GM18873 (cell line): ENCODE measurements around the gene CRELD2.

ENCODE experiments used
- ATAC-seq: cut with Tn5 transposase; IDR thresholded peaks from one replicate; pipeline ENCODE4 v1.9.1; 2021; ENCODE audit warnings: mild to moderate bottlenecking, moderate library complexity, moderate number of reproducible peaks; ENCODE audit not compliant: unreplicated experiment, low FRiP score

CRELD2 gene

DNA sequence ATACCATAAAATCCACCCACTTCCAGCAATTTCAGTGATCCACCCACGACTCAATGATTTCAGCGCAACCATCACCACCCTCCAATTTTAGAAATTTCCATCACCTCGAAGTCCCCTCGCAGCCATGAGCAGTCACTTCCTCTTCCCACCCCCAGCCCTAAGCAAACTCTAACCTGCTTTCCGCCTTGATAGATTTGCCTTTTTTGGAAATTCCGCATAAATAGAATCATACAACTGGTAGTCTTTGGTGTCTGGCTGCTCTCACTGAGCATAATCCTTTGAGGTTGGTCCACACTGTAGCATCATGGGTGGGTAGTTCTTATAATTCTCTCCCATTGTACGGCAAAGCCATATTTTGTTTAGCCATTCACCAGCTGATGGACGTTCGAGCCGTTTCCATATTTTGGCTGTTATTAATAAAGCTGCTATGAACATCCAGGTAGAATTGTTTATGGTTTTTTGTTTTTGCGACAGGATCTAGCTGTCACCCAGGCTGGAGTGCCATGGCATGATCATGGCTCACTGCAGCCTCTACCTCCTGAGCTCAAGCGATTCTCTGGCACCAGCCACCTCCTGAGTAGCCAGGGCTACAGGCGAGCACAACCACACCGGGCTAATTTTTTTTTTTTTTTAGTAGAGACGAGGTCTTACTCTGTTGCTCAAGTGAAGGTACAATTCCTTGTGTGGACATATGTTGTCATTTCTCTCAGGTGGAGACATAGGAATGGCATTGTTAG lies 58.2 kb downstream of the CRELD2 start:
- no peak for ATAC-seq
